Glomerular endothelial cell (primary cell): ENCODE results near the gene CCDC142. TPM values are rescaled to one million over a fixed set of nuclear protein-coding genes. Genes with fewer than 3 reads are reported as not detected.
"Not testable (repeated sequence)": the region's sequence is repeated elsewhere in the genome, so short reads cannot be mapped to it uniquely, and the experiment has no call there.

Experiments
- DNase-seq: peaks from one replicate; pipeline ENCODE4 v3.0.0-alpha.2; 2011; ENCODE audit warnings: low read depth, low spot score; ENCODE audit errors: extremely low read depth
- total RNA-seq: library from RNA; depleted of rRNA; stranded (reverse); fragments of >200 nt; gene quantifications from 2 replicates; pipeline ENCODE4 v1.2.3, GENCODE V29; 2015

CCDC142 gene
- total RNA-seq, 1 donor from 2014 or later, result 19.3 TPM

DNA sequence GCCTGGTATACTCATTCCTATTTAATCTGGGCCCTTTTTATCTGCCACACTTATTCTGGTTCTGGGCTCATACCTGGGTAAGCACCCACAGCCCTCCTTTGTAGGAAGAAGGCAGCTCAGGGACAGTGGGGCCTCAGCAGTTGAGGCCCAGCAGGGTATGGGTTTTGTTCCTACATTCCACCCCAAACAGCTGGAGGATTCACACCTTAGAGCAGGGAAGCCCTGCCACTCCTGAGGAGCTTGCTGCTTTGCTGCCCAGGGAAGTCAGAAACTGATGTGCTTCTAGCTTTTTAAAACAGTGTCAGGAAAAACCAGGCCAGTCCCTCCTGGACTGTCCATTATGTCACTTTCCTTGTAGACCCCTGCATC, 17.8 kb upstream of the CCDC142 start:
- DNase-seq, result no peak

DNA sequence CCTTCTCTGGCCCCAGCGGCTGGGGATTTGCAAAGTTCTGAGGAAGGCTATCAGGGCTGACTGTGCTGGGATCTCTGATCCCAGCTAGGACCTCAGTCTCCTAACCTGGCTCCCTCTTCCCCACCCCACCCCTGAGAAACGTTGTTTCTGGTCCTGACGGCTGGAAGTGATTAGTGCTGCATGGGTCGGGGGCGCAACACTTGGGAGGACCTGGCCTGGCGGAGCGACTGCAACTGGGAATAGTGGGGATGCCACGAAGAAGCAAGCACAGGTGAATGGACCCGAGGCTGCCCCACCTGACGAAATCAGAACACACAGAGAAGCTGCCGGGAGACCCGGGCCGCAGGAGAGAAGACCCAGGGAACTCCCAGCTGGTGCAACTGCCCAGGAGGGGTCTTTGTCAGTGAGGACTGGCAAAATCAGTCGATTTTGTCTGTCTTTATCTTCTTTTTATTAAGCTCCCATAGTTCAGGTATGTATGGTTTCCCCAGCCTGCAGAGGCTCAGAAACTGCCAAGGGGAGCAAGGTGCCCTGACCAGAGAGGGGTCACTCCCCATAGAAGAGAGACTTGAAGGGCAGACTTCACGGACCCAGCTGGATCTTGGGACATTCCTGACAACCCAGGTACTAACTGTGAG, 17.3 kb upstream of the CCDC142 start:
- DNase-seq, result no peak

DNA sequence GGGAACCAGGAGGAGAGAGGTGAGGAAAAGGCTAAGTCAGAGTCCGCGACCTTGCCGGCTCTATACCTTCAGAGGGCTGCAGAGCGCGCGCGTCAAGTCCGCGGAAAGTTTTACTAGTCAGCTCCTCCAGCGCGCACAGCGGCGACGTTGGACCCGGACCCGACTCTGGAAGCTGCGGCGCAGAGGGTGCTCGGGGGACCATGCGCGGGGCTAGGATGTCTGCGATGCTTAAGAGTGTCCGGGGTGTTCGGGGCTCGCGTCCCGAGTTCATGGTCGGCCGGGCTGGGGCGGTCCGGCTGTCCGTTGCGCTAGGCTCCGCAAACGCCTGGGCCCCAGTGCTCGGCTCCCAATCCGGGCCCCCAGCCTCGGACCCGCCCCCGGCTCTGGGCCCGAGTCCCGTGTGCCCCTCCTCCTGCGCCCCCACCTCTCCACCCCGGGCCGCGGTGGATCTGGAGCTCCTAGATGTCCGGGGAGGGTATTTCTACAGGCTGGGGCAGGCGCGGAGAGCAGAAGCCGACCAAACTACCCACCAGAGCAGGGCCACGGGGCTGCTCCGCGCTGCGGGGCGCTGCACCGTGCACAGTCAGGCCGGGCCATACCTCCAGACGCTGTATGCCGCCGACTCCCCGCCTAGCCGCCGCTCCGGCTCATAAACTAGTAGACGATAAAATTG, 16.6 kb upstream of the CCDC142 start, which contains the start of gene LBX2:
Gene LBX2 (minus strand): TSS at position 337 of the 673 bp plus-strand sequence. CDS start 66 bp downstream, at position 271.
- DNase-seq, result no peak

DNA sequence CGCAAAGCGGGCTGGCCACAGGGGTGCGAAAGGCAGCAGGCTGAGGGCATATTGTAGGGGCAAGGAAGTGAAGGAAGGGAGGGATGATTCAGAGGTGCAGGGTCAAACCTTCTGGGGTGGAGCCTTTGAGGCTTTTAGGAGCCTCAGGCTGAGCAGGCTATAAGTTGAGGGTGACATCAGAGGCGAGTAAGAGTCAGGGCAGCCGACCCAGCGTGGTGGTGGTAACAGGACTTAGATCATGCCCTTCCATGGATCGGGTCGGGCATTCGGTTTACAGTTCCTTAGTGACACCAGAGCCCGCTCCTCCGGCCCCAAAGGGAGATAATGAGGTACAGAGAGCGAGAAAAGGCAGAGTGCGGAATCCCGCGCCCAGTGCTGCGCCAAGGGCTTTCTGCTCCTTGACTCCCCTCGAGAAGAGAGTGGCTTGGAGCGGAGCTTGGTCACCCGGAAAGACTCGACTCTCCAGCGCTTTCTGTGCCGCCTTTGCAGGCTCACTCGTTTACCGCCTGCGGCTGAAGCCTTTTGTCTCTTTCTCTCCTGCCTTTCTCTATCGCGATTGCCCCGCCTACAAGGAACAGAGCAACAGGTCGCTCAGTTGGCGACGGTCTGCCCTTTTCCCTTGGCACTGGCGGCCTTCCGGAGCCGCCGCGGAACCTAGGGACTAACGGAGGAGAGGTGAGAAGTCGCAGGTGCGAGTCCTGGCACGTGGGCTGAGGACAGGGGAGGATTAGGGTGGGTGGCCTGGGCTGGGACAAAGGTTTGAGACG, 15.9 kb upstream of the CCDC142 start:
- no peak for DNase-seq

DNA sequence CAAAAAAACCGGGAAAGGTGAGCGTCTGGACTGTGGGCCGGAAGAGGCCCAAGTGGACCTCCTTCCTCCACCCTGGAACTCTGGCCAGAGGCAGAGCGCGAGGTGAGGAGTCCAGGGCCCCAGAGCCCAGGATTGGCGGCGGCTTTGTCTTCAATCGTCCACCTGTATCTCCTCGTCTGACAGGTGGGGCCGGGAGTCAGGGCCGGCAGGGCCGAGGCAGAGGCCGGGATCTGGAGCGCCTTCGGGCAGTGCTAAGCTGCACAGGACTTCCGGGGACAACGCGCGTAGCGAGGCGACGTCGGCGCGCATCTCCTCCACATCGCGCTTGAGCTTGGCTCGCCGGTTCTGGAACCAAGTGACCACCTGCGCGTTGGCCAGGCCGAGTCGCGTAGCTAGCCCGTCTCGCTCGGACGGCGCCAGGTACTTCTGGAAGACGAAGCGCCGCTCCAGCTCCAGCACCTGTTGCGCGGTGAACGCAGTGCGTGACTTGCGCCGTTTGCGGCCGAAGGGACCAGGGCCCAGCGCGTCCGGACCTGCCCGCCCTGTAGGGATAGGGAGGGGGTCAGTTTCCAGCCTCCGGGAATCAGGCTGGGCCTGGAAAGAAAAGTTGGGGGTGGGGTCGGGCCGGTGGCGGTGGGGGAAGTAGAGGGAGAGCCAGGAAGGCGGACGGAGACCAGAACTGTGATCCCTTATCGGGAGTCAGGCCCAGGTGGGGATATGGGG, 15.1 kb upstream of the CCDC142 start:
- no peak for DNase-seq

DNA sequence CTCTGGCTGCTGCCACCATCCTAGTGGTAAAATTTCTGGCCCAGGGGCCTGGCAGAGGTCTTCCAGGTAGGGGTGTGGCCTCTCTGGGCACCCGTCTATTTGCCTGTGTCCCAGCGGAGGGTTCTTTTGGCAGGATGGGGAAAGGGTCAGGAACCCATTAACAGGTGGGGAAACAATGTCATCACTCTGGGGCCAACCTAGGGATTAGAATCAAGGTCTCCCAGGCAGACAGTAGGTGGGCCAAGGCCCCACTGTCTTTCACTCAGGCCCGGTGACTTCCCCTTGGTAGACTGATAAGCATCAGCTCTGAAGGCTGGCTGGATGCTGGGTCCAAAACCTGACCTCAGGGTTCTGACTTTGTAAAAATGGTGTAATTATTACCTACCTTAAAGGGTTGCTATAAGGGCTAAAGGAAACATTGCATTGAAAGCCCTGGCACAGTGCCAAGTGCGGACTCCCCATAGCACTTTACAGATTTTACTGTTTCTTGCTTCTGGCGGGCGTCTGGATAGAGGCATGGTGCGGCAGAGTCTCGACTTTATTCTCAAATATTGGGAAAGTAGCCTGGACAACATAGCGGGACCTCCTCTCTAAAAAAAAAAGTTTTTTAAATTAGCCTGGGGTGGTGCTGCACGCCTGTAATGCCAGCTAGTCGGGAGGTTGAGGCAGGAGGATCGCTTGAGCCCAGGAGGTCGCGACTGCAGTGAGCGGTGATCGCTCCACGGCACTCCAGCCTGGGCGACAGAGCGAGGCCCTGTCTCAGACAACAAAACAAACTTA, 14.4 kb upstream of the CCDC142 start:
- DNase-seq, result no peak

DNA sequence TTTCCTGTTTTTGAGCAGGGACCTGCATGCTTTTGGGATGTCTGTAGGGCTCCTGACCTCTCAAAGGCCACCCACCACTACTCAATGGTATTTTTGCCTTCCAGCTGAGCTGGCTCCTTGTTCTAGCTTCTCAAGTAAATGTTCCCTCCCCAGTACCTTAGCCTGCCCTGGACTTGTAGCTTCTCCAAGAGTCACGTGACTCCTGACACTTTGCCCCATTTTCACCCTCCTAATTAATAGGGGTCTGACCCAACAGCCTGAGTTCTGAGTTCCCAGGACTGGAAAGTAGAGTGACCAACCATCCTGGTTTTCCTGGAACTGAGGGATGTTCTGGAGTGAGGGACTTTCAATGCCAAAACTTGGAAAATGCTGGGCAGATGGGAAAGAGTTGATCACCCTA, 12.6 kb upstream of the CCDC142 start:
- DNase-seq, result no peak

DNA sequence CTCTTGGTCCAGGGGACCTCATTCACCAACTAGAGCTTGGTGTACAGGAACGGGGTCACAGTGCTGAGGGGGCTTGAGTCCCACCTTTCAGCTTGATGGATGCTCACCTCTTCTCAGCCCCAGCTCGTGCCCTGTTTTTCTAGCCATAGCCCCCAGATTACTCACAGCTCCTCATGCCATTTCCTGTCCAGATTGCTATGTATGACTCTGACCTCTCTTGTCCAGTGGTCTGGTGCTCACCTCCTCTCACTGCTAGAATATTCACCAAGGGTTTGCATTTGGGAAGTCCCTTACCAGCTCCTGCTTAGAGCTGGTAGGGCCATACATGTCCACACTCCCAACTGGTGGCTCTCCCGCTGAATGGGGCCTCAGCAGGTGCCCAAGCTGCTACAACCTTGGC, 10.7 kb upstream of the CCDC142 start:
- DNase-seq, result no peak

DNA sequence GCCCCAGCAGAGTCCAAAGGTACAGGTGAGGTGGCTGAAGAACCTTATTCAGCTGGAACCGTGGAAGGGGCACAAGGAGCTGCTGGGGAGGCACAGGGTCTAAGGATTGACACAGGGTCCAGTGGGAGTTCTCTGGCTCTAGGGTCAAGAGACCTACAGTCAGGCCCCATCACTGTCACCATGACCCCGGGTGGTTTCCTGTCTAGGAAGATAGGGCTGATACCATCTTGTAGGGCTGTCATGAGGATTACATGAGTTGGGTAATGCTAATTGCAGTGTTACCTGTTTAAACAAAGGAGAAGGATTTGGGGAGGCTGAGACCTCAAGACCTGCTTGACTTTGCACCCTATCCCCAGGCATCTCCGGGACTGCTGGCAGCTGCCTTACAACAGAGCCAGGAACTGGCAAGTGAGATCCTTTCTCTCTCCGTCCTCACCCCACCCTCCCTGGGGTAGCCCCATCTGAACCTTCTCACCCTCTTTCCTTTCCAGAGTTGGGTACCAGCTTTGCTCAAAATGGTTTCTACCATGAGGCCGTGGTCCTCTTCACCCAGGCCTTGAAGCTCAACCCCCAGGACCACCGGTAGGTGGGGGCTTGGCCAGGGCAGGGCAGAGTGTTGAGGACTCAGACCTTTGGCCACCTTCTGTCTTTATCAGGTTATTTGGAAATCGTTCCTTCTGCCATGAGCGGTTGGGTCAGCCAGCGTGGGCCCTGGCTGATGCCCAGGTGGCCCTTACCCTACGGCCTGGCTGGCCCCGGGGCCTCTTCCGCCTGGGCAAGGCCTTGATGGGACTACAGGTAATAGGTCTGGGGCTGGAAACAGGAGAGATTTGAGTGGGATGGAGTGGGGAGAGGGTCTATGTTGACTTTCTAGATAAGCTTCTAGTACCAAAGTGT, 9.1 kb upstream of the CCDC142 start:
- DNase-seq, result no peak

DNA sequence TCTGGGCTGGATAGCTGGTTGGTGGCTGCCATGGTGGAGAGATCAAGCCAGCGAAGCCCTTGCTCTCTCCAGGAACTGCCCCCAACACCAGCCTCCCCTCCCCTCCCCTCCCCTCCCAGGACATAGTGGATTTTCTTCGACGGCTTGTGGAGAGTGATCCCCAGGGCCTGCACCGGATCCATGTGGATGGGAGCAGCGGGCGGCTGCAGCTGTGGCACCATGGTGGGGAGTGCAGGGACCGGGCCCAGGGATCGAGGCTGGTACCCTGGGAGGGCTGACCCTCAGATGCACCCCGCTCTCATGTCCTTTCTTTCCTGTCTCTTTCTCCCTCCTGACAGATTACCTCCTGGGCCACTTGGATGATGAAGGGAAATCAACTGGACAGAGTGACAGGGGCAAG, 7.1 kb upstream of the CCDC142 start:
- no peak for DNase-seq

DNA sequence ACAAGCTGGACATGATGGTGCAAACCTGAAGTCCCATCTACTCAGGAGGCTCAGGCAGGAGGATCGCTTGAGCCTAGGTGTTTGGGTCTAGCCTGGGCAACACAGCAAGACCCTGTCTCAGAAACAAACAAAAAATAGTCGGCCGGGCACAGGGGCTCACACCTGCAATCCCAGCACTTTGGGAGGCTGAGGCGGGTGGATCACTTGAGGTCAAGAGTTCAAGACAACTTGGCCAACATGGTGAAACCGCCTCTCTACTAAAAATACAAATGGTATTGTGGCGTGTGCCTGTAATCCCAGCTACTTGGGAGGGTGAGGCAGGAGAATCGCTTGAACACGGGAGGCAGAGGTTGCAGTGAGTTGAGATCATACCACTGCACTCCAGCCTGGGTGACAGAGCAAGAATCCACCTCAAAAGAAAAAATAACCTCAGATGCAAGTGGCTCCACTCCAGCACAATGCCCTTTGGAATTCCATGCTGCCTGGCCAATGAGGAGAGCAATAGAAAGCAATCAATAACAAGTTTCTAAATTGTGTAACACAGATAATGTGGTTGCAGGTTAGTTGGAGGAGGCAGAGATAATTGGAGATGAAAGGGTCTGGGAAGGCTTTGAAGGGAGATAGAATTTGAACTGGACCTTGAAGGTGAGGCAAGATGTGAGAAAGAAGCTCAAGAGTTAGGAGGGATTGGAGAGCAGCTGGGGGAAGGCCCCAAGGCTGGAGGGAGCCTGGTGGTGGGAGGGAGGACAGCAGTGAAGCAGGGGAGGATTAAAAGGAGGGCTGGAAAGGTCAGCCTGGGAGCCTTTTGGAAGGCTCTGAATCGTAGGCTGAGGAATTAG, 6.1 kb upstream of the CCDC142 start:
- DNase-seq, result no peak

DNA sequence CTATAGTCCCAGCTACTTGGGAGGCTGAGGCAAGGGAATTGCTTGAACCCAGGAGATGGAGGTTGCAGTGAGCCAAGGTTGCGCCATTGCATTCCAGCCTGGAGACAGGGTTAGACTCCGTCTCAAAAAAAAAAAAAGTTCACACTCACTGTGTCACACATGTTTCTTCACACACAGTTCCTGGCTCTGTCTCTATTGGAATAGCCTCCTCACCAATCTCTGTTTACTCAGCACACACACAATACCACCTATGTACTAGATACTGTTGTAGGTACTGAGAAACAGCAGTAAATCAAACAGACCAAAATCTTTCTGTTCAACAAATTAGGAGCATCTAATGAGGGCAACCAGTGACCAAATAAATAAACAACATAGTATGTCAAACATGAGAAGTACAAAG, 3.3 kb upstream of the CCDC142 start:
- no peak for DNase-seq

DNA sequence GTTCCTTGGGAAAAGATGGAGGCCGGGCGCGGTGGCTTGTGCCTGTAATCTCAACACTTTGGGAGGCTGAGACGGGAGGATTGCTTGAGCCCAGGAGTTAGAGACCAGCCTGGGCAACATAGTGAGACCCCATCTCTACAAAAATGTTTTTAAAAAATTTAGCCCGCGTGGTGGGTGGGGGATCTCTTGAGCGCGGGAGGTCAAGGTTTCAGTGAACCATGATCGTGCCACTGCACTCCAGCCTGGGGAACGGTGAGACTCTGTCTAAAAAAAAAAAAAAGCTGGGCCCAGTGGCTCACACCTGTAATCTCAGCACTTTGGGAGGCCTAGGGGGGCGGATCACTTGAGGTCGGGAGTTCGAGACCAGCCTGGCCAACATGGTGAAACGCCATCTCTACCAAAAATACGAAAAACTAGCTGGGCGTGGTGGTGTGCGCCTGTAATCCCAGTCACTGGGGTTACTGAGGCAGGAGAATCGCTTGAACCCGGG, 922 bp upstream of the CCDC142 start:
- not testable (repeated sequence) for DNase-seq

DNA sequence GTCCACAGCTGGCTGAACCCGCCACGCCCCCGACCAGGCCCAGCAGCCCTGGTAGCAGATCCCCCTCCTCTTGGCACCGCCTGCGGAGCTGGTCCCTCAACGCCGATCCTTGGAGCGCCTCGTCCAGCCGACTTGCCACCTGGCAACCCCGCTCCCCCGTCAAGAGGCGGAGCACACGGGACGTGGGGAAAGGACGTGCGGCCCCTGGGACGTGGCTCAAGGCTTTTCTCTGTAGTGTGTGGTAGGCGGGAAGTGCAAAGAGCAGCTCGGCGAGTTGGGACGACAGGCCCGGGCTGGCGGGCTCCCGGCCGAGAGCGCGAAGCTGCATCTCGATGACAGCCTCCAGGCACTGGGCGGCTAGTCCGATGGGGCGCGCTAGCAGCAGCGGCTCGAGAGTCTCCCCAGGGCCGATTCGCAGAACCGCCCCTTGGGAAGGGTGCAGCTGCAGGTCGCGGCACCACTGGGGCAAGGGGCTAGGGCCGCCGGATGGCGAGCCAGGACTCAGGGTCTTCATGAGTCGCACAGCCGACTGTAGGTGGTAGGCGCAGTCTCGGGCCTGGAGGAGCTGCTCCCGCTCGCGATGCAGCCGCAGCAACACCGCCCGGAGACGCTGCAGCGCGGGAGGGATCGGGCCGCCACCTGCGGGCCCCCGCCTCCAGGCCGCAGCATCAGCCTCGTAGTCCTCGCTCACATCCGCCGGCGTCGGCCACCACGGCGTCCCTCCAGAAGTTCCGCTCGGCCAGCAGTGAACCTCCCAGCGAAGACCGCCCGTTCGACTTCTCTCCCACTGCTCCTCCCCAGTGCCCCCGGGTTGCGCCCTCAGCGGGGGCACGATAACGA, 617 bp downstream of the CCDC142 start:
- no peak for DNase-seq

DNA sequence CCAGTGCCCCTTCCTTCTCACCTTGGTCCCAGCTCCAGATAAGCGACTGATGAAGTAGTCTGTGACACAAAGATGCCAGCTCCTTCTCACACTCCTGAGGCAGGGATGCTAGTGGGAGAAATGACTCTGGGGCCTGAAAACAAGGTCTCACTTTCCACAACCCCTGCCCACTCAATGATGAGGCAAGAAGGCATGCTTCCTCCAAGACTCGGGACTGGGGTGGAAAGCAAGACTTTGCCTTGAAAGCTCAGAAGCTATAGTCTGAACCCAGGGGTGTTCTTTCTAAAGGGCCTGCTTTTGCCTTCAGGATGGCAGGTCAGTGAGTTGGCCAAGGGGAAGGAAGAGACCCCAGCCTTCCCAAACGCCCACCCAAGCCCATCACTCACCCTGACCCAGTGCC, 1.4 kb downstream of the CCDC142 start:
- DNase-seq, result no peak

DNA sequence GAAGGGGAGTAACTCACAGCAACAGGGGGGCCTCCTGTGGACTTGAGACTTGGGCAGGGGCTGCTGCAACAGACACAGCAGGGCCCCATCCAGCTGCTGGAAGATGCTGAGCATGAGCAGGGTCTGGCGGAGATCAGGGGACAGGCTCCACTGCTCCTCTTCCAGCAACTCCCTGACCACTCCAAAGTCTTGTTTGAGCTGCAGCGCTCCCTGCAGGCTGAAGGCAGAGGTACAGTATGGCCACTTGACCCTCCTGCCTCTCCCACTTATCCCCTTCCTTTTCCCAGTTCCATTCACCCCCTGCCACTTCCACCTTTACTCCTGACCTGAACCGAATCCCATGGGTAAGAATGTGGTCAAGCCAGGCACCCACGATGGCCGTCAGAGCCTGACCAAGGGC, 7.9 kb downstream of the CCDC142 start:
- no peak for DNase-seq

DNA sequence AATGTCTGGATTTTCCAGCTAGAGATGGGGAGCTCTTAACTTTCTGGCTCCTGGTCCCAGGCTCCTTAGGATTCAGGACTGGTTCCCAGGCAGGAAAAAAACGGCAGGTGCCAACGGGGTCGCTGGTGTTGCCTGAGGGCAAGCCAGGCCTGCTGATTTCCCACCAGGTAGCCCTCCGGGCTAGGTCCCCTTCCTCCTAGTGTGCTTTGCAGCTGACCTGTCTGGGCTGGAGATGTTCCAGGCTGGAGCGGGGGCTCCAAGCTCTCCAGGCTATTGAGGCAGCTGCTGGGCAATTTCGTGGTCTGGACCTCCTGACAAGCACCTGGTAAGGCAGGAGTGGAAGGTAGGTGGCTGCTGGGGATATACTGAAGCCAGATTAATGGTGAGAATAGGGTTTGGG, 8.3 kb downstream of the CCDC142 start:
- DNase-seq, result no peak

DNA sequence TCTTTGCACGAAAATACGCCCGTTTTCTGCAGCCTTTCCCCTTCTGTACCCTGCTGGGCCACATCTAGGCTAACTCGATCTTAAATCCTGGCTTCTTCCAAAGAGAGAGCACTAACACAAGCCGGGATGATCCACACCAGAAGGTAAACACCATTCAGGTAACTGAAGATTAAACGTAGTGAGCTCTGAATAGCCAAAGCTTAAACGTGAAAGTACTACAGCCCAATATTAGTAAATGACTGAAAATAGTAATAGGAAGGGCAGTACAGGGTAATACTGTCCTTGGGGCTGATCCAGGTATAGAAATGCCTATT, 9.9 kb downstream of the CCDC142 start:
- no peak for DNase-seq
